CD4-positive, alpha-beta T cell treated with Interferon gamma for 1 hour (primary cell): ENCODE data around the gene BBOX1.
"Not testable (repeated sequence)": the region's sequence is repeated elsewhere in the genome, so short reads cannot be mapped to it uniquely, and the experiment has no call there.

Experiments used
- DNase-seq: peaks from one replicate; pipeline ENCODE4 v3.0.0-alpha.2; 2020

BBOX1 gene

DNA sequence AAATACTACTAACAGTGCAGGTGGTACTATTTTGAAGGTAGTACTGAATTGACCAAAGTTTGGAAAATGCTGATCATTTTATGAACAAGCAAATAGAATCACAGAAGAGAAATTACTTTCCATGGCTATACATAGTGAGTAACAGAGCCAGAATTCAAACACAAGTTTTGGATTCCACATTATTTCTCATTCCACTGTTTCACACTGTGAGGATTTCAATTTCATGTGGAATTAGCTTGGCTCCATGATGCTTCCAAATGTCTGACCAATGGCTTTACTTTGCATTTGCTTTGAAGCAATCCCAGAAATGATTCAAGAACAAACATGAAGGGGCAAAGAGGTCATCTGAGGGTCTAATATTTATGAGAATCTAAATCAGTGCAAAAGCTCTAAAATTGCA is 98.1 kb downstream of the BBOX1 start:
- no peak for DNase-seq

GRCh38 chr11:27139742-27140367 is 99.2 kb downstream of the BBOX1 start:
- no peak for DNase-seq

DNA sequence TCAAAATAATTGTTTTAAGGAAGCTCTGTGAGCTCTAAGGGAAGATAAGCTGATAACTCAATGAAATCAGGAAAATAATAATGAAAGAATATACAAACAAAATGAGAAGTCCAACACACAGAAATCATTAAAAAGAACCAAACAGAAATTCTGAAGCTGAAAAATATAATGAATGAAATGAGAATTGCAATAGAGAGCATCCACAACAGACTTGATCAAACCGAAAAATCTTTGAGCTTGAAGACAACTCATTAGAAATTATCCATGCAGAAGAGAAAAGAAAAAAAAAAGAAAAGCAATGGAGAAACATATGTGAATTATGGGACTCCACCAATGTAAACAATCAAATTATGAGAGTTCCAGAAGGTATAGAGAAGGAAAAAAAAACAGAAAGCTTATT is 101.0 kb downstream of the BBOX1 start:
- DNase-seq = no peak

DNA sequence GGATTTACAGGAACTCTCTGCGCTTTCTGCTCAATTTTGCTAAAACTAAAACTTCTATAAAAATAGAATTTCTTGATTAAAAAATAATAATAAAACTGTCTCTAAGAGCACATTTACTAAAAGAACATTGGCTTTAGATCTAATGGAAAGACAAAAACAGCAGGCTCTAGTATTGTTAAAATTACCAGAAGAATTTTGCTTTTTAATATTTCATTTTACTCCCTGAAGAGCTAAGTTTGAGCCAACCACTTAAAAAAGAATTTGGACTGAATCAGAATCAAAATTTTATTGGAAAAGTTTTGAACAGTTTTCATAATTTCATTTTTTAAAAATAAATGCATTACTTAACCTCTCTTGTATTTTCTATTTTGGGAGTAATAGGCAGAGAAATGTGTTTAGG is 107.3 kb downstream of the BBOX1 start:
- no peak for DNase-seq

DNA sequence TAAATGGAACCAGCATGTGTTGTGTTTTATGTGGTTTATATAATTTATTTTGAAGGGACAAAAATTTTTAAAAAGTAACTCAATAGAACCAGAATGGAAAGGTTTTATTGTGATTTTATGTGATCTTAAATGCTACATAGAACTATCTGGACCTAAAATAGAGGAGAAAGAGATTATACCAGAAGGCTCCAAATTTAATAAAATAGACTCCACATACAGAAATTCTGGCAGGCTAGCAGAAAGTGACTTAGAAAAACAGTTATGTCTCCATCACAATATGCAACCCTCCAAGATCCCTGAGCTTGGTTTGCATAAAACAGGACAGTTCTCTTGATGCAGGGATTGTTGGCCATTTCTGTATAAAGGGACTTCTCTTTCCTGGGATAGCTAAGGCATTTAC is 107.9 kb downstream of the BBOX1 start:
- DNase-seq = no peak

DNA sequence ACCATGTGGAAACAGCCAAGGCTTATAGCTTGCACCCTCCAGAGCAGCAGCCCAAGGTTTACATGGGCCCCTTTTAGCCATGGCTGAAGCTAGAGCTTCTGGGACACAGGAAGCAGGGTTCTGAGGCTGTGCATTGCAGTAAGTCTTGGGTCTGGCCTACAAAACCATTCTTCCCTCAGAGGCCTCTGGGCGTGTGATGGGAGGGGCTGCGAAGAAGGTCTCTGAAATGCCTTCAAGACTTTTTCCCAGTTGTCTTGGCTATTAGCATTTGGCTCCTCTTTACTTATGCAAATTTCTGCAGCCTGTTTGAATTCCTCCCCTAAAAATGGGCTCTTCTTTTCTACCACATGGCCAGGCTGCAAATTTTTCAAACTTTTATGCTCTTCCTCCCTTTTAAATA is 109.5 kb downstream of the BBOX1 start:
- no peak for DNase-seq

DNA sequence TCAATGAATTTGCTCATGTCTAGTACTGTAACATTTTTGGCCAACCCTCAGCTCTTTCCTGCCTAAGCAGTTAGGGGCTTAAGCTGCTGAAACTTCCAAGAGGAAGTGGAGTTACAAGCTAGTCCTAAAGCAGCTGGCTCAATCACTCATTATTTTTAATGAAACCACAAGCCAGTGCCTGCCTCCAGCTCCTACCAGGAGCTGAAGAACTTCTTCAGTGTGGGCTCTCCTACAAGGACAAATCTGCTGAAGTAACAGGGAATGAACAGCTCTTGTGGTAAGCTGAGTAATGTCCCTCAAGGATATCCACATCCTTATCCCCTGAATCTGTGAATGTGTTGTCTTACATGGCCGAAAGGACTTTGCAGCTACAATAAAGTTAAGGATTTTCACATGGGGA is 112.5 kb downstream of the BBOX1 start:
- no peak for DNase-seq

DNA sequence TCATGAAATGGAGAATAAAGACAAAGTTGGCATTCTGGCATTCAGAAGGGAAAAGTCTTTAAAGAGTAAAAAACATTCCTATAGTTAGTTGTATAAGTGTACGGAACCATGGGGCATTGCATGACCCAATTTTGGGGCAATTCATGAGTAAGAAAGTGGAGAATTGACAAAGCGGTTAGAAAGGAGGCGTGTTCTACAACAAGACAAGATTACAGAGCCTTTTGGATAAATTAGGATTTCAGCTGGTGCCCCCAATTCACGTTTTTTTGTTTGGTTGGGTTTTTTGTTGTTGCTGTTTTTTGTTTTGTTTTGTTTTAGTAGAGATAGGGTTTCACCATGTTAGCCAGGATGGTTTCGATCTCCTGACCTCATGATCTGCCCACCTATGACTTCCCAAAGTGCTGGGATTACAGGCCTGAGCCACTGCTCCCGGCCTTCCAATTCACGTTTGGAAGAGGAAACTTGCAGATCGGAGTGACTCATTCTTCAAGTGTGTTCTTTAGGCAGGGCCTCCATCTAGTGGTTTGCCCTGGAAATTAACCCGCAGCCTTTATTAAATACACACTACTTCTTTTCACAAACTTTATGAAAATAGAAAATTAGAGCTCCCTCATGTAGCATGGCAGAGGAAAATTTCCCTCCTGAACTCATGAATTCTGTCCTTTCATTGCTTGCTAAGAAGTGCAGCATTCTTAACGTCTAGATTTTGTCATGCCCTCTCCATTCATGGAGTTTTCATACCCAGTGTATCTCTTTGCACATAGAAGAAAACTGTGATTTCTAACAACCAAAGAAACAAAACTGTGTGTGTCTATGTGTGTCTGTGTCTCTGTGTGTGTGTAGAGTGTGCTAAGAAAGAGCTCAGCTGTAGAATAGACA is 118.1 kb downstream of the BBOX1 start:
- DNase-seq = no peak

DNA sequence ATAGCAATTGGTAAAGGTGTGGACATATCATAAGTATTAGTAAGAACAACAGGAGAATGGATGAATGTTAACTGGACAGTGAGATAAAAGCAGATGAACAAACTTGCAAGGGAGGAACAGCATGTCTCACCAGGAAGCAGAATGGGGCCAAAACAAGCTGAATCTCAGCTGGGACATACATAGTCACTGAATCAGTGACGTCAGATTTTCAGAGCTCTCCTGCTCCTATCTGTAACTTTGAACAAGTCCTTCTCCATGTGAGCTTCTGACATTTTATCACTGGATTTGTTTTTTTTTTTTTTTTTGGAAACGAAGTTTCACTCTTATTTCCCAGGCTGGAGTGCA is 118.7 kb downstream of the BBOX1 start:
- no peak for DNase-seq

- DNase-seq = no peak
These were observed 120.5 kb downstream of the BBOX1 start for GRCh38 chr11:27161071-27161470.

- no peak for DNase-seq
These were observed 121.6 kb downstream of the BBOX1 start for GRCh38 chr11:27162237-27162636.

DNA sequence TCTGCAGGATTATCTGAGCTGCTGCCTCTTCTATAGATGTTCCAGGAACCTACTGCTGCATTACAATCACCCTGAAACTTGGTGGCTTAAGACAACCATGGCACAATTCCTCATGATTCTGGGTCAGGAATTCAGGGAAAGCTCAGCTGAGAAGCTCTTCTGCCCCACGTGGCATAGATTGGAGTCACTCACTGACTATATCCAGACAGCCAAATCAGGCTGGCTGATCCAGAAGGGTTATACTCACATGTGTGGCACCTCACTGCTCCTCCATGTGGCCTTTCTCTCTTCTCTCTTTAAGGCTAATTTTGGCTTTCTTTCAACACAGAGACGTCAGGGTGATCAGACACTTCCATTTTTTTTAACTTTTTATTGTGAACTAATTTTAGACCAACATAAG is 125.5 kb downstream of the BBOX1 start:
- no peak for DNase-seq

GRCh38 chr11:27171376-27171958 is 130.9 kb downstream of the BBOX1 start:
- DNase-seq = no peak

DNA sequence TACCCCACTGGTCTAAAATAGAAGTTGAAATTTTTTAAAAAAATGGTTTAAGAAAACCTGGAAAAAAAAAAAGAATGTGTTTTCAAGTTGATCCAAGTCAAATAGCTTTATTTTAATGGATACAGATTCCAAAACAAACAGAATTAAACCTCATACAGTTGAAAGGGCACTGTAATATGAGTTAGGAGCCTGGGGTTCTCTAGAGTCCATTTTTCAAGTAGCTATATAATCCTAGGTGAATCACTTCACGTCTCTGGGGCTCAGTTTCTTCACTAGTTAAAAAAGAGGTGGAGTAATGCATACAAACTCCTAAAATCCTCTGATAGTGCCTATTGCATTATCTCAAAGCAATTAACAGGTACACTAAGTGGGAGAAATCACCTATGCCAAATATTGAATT is 132.9 kb downstream of the BBOX1 start:
- DNase-seq = no peak

GRCh38 chr11:27174021-27174420 is 133.4 kb downstream of the BBOX1 start:
- DNase-seq = no peak

DNA sequence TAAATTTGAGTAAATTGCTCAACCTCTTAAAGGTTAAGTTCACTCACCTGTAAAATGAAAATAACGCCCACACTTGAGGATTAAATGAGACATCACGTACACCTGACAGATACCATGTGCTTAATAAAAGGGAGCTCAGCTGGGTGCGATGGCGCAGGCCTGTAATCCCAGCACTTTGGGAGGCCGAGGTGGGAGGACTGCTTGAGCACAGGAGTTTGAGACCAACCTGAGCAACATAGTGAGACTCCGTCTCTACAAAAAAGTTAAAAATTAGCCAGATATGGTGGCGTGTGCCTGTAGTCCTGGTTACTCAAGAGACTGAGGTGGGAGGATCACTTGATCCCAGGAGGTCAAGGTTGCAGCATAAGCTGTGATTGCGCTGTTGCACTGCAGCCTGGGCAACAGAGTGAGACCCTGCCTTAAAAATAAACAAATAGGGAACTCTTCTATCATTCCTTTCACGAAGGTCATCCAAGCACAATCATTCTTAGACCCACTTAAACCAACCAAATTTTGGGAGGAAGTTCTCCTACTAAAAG is 134.1 kb downstream of the BBOX1 start:
- no peak for DNase-seq

DNA sequence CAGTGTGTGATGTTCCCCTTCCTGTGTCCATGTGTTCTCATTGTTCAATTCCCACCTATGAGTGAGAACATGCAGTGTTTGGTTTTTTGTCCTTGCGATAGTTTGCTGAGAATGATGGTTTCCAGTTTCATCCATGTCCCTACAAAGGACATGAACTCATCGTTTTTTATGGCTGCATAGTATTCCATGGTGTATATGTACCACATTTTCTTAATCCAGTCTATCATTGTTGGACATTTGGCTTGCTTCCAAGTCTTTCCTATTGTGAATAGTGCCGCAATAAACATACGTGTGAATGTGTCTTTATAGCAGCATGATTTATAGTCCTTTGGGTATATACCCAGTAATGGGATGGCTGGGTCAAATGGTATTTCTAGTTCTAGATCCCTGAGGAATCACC is 134.9 kb downstream of the BBOX1 start:
- not testable (repeated sequence) for DNase-seq
